Liver (tissue), 9 donors: ENCODE data around the gene WARS2. TPM values are rescaled to one million over a fixed set of nuclear protein-coding genes. Genes with fewer than 3 reads are reported as not detected.

Experiments used
- DNase-seq: peaks from one replicate; pipeline ENCODE4 v3.0.0-alpha.2; 2017; ENCODE audit warnings: low spot score
- H3K27ac ChIP-seq, 2 donors: one replicate each; pipeline ENCODE4 v1.7.0; 2013; ENCODE audit warnings: inconsistent platforms in 2 of 2, low read length in 2 of 2, control low read depth in 1 of 2, low read depth in 1 of 2, mild to moderate bottlenecking in 1 of 2
- H3K27me3 ChIP-seq, 4 donors: one replicate each; pipeline versions ENCODE4 v1.6.1 to v1.7.0; 2013; ENCODE audit warnings: low read length in 3 of 4, inconsistent platforms in 1 of 4, mild to moderate bottlenecking in 1 of 4, moderate library complexity in 1 of 4; ENCODE audit not compliant: control insufficient read depth in 4 of 4, insufficient read depth in 4 of 4
- H3K36me3 ChIP-seq, 4 donors: one replicate each; pipeline versions ENCODE4 v1.6.1 to v1.7.0; 2013; ENCODE audit warnings: low read length in 3 of 4, mild to moderate bottlenecking in 3 of 4, low read depth in 1 of 4, moderate library complexity in 1 of 4; ENCODE audit not compliant: control insufficient read depth in 4 of 4, insufficient read depth in 3 of 4
- H3K4me1 ChIP-seq, 4 donors: one replicate each; pipeline versions ENCODE4 v1.6.1 to v1.7.0; 2013; ENCODE audit warnings: low read length in 3 of 4, mild to moderate bottlenecking in 3 of 4, moderate library complexity in 1 of 4; ENCODE audit not compliant: control insufficient read depth in 4 of 4, insufficient read depth in 4 of 4
- H3K4me3 ChIP-seq, 3 donors: one replicate each; pipeline versions ENCODE4 v1.6.1 to v1.7.0; 2013; ENCODE audit warnings: low read length in 3 of 3, control low read depth in 1 of 3, low read depth in 1 of 3, mild to moderate bottlenecking in 1 of 3
- H3K9ac ChIP-seq, 2 donors: one replicate each; pipeline ENCODE4 v1.7.0; 2013; ENCODE audit warnings: low read length in 2 of 2, mild to moderate bottlenecking in 2 of 2, moderate library complexity in 2 of 2, control low read depth in 1 of 2, low read depth in 1 of 2
- H3K9me3 ChIP-seq, 4 donors: one replicate each; pipeline versions ENCODE4 v1.6.1 to v1.7.0; 2013; ENCODE audit warnings: low read length in 3 of 4; ENCODE audit not compliant: control insufficient read depth in 4 of 4
- ATF3 ChIP-seq: IDR thresholded peaks from 2 replicates; pipeline ENCODE4 v1.6.1; 2016; ENCODE audit warnings: antibody characterized with exemption
- CTCF ChIP-seq: fragments of 150-350 bp; IDR thresholded peaks from 2 replicates; pipeline ENCODE4 v1.5.1; 2017; ENCODE audit warnings: improper control_type of control experiment, low read depth, low read length; ENCODE audit not compliant: missing input control
- FOXA2 ChIP-seq: IDR thresholded peaks from 2 replicates; pipeline ENCODE4 v1.6.1; 2016; ENCODE audit warnings: antibody characterized with exemption
- HNF4A ChIP-seq, 2 donors: conservative IDR thresholded peaks; 2 replicates each; pipeline ENCODE4 v1.6.1; 2016; ENCODE audit warnings: antibody characterized with exemption in 2 of 2, mild to moderate bottlenecking in 2 of 2
- HNF4G ChIP-seq: IDR thresholded peaks from 2 replicates; pipeline ENCODE4 v1.6.1; 2016; ENCODE audit warnings: antibody characterized with exemption
- JUND ChIP-seq, 2 donors: IDR thresholded peaks; 2 replicates each; pipeline ENCODE4 v1.6.1; 2016; ENCODE audit warnings: antibody characterized with exemption in 2 of 2
- NR2F2 ChIP-seq: IDR thresholded peaks from 2 replicates; pipeline ENCODE4 v1.6.1; 2016; ENCODE audit warnings: antibody characterized with exemption
- TAF1 ChIP-seq: conservative IDR thresholded peaks from 2 replicates; pipeline ENCODE4 v1.6.1; 2016; ENCODE audit warnings: antibody characterized with exemption, mild to moderate bottlenecking
- WGBS: extraction: QIAGEN DNeasy Blood & Tissue Kit; methylation state at CpG from one replicate; pipeline ENCODE4 v1.1.7; 2013; 5-methylcytosine and 5-hydroxymethylcytosine counted together
- polyA plus RNA-seq, 2 donors: library from polyadenylated mRNA; stranded (reverse) in 1 of 2; unstranded in 1 of 2; fragments of 200-250 nt in 1 of 2; fragments of >200 nt in 1 of 2; fragmentation: Nextera tagmentation in 1 of 2; extraction: Ambion mirVana in 1 of 2; gene quantifications; one replicate each; pipeline versions ENCODE4 v1.2.1 to v1.2.3, GENCODE V29; 2013 to 2015
- total RNA-seq, 2 donors: library from RNA; depleted of rRNA; stranded (reverse); fragments of >200 nt; gene quantifications; one replicate each; pipeline ENCODE4 v1.2.3, GENCODE V29; 2014
- TF ChIP-seq, protein P1 (sequence below): IDR thresholded peaks from 2 replicates; pipeline ENCODE4 v1.6.1; 2016; ENCODE audit warnings: antibody characterized with exemption, mild to moderate bottlenecking
- donor health status: healthy.
- donor health status: healthy.
- donor health status: healthy.
- donor health status: healthy.
- donor health status: healthy.

The WARS2 gene
- total and polyA plus RNA-seq, 4 donors: 3.5 to 14.5 (median 7.0) TPM

DNA sequence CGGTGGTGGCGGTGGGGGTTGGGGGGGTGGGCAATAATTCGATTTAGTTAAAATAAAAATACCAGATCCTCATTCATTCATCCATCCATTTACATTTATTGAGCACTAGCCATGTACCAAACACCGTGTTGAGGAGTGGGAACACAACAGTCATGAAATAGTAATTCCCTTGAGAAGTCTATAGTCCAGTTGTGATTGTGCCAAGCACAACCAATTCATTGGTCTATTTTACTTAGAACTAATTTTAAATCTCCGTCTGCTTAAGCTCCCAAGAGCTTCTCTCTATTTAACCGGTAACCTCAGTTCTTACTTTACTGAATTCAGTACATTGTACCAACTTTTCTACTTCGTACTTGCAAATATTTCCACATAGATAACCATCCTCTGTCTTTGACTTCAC lies 38.4 kb downstream of the WARS2 start:
- 91% methylated on average over 7 of the region's 7 CpGs for WGBS
- TF ChIP-seq HNF4A (conservative IDR thresholded peaks at IDR 0.05) (no peak), JUND (IDR thresholded peaks at IDR 0.05) (no peak)

GRCh38 chr1:119101563-119101962 lies 38.9 kb downstream of the WARS2 start:
- no peak overlapping the region for H3K4me3 ChIP-seq

More for the DNA sequence above, 38.4 kb downstream of the WARS2 start:
- DNase-seq: no peak
- H3K27me3 ChIP-seq: no peaks in the 10 kb centered on the region
- no peaks in the 10 kb centered on the region for H3K9me3 ChIP-seq
- no peaks in the 10 kb centered on the region for H3K4me1 ChIP-seq
- H3K36me3 ChIP-seq: no peaks in the 10 kb centered on the region
- H3K4me3 ChIP-seq: no peak overlapping the region
- no peak overlapping the region for H3K9ac ChIP-seq
- H3K27ac ChIP-seq: no peak overlapping the region

GRCh38 chr1:119099775-119100174 lies 40.7 kb downstream of the WARS2 start:
- no peak for DNase-seq
- no peak overlapping the region for H3K9ac ChIP-seq
- no peaks in the 10 kb centered on the region for H3K27me3 ChIP-seq
- H3K4me1 ChIP-seq: no peaks in the 10 kb centered on the region
- no peaks in the 10 kb centered on the region for H3K9me3 ChIP-seq
- TF ChIP-seq ATF3 (no peak), CTCF (no peak), FOXA2 (no peak)
- no peaks in the 10 kb centered on the region for H3K36me3 ChIP-seq
- H3K27ac ChIP-seq: no peak overlapping the region
- no peak overlapping the region for H3K4me3 ChIP-seq

More at GRCh38 chr1:119101563-119101962, 38.9 kb downstream of the WARS2 start:
- Histone ChIP-seq H3K36me3 (no peaks in the 10 kb centered on the region), H3K9ac (no peak overlapping the region), H3K27ac (no peak overlapping the region), H3K9me3 (no peaks in the 10 kb centered on the region), H3K4me1 (no peaks in the 10 kb centered on the region), H3K27me3 (no peaks in the 10 kb centered on the region)
- DNase-seq: no peak
- WGBS: 93% methylated on average over 1 of the region's 1 CpG
- TF ChIP-seq, protein P1, sequence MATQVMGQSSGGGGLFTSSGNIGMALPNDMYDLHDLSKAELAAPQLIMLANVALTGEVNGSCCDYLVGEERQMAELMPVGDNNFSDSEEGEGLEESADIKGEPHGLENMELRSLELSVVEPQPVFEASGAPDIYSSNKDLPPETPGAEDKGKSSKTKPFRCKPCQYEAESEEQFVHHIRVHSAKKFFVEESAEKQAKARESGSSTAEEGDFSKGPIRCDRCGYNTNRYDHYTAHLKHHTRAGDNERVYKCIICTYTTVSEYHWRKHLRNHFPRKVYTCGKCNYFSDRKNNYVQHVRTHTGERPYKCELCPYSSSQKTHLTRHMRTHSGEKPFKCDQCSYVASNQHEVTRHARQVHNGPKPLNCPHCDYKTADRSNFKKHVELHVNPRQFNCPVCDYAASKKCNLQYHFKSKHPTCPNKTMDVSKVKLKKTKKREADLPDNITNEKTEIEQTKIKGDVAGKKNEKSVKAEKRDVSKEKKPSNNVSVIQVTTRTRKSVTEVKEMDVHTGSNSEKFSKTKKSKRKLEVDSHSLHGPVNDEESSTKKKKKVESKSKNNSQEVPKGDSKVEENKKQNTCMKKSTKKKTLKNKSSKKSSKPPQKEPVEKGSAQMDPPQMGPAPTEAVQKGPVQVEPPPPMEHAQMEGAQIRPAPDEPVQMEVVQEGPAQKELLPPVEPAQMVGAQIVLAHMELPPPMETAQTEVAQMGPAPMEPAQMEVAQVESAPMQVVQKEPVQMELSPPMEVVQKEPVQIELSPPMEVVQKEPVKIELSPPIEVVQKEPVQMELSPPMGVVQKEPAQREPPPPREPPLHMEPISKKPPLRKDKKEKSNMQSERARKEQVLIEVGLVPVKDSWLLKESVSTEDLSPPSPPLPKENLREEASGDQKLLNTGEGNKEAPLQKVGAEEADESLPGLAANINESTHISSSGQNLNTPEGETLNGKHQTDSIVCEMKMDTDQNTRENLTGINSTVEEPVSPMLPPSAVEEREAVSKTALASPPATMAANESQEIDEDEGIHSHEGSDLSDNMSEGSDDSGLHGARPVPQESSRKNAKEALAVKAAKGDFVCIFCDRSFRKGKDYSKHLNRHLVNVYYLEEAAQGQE: no peak
- TF ChIP-seq JUND (IDR thresholded peaks at IDR 0.05) (no peak), TAF1 (no peak), HNF4G (no peak), NR2F2 (peak; percentile 28)
